Esophagus (tissue), 2 donors: Measurements from ENCODE around the gene IFITM5. TPM values are rescaled to one million over a fixed set of nuclear protein-coding genes. Genes with fewer than 3 reads are reported as not detected.
A peak's percentile ranks its signal among the peaks of the same experiment; 100 is the strongest.

Source experiments
- H3K27ac ChIP-seq, 2 donors: one replicate each; pipeline ENCODE4 v1.5.1; 2013; ENCODE audit warnings: low read depth in 2 of 2, mild to moderate bottlenecking in 2 of 2, inconsistent platforms in 1 of 2, low read length in 1 of 2, moderate library complexity in 1 of 2
- H3K27me3 ChIP-seq, 2 donors: one replicate each; pipeline ENCODE4 v1.6.1; 2013; ENCODE audit warnings: low read length in 2 of 2, control low read depth in 1 of 2, mild to moderate bottlenecking in 1 of 2; ENCODE audit not compliant: insufficient read depth in 2 of 2, control insufficient read depth in 1 of 2
- H3K36me3 ChIP-seq, 2 donors: one replicate each; pipeline ENCODE4 v1.6.1; 2013; ENCODE audit warnings: low read length in 1 of 2; ENCODE audit not compliant: control insufficient read depth in 2 of 2, insufficient read depth in 2 of 2
- H3K4me1 ChIP-seq, 2 donors: one replicate each; pipeline ENCODE4 v1.6.1; 2013; ENCODE audit warnings: low read length in 1 of 2; ENCODE audit not compliant: control insufficient read depth in 2 of 2, insufficient read depth in 2 of 2
- H3K4me3 ChIP-seq, 2 donors: one replicate each; pipeline ENCODE4 v1.5.1; 2013; ENCODE audit warnings: low read length in 2 of 2, mild to moderate bottlenecking in 2 of 2, low read depth in 1 of 2, moderate library complexity in 1 of 2
- H3K9me3 ChIP-seq, 2 donors: one replicate each; pipeline ENCODE4 v1.6.1; 2013; ENCODE audit warnings: mild to moderate bottlenecking in 2 of 2, low read depth in 1 of 2, low read length in 1 of 2, moderate library complexity in 1 of 2; ENCODE audit not compliant: control insufficient read depth in 2 of 2, insufficient read depth in 1 of 2
- WGBS, 2 donors: extraction: QIAGEN DNeasy Blood & Tissue Kit; methylation state at CpG; one replicate each; pipeline ENCODE4 v1.1.7; 2013; 5-methylcytosine and 5-hydroxymethylcytosine counted together
- polyA plus RNA-seq, 2 donors: library from polyadenylated mRNA; stranded (reverse); fragments of 200-250 nt; gene quantifications; one replicate each; pipeline ENCODE4 v1.2.3, GENCODE V29; 2013
- donor health status: healthy with polysubstance abuse.
- donor health status: Bipolar disorder and iron deficiency.

The IFITM5 gene
- polyA plus RNA-seq, 2 donors, result not detected

- Histone ChIP-seq H3K36me3 (no peaks in the 10 kb centered on the region), H3K4me1 (peaks cover 8 to 26% of the 10 kb centered on the region in 2 donors), H3K27me3 (peaks cover 0 to 15% of the 10 kb centered on the region in 2 donors), H3K9me3 (no peaks in the 10 kb centered on the region), H3K4me3 (no peak overlapping the region), H3K27ac (no peak overlapping the region)
- 84 to 85% methylated on average over 29 of the region's 29 CpGs for WGBS, 2 donors
These were observed 14.1 kb downstream of the IFITM5 start for GRCh38 chr11:285021-285893.

GRCh38 chr11:284105-285020, 15.0 kb downstream of the IFITM5 start:
- Histone ChIP-seq H3K9me3 (no peaks in the 10 kb centered on the region), H3K27ac (no peak overlapping the region), H3K4me3 (no peak overlapping the region), H3K36me3 (no peaks in the 10 kb centered on the region), H3K4me1 (peaks cover 11 to 27% of the 10 kb centered on the region in 2 donors), H3K27me3 (peaks cover 0 to 15% of the 10 kb centered on the region in 2 donors)
- 77 to 87% methylated on average over 22 to 24 of the region's 24 CpGs for WGBS, 2 donors

- Histone ChIP-seq H3K9me3 (no peaks in the 10 kb centered on the region), H3K4me1 (peaks cover 11 to 29% of the 10 kb centered on the region in 2 donors), H3K4me3 (no peak overlapping the region), H3K27ac (no peak overlapping the region), H3K27me3 (peaks cover 0 to 22% of the 10 kb centered on the region in 2 donors), H3K36me3 (no peaks in the 10 kb centered on the region)
- WGBS, 2 donors, result 80% methylated on average over 21 to 23 of the region's 23 CpGs
These were observed 15.8 kb downstream of the IFITM5 start for GRCh38 chr11:283405-284104.

- WGBS, 2 donors, result 50 to 65% methylated on average over 10 to 12 of the region's 13 CpGs
- Histone ChIP-seq H3K27ac (no peak overlapping the region), H3K4me1 (peaks cover 7 to 25% of the 10 kb centered on the region in 2 donors), H3K27me3 (peaks cover 0 to 25% of the 10 kb centered on the region in 2 donors), H3K36me3 (no peaks in the 10 kb centered on the region), H3K9me3 (no peaks in the 10 kb centered on the region), H3K4me3 (no peak overlapping the region)
These were observed 16.5 kb downstream of the IFITM5 start for GRCh38 chr11:282630-283360.

DNA sequence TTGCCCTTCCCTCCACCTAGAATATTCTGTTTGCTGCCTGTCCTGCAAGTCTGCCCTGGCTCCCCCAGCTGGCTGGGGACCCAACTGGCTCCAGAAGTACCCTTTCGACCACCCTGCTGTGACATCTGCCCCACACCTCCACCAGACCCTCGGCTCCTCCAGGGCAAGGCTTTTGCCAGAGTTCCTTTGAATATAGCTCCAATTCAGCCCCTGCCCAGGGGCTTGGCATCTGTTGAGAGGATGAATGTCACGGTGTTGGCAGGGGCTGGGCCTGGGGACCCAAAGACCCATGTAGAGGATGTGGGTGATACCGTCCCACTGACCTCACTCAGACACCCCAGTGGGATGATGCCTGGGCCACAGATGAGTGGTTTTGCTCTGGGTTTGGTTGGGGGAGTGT, 17.2 kb downstream of the IFITM5 start:
- no peaks in the 10 kb centered on the region for H3K36me3 ChIP-seq
- H3K27me3 ChIP-seq, result peaks cover 0 to 25% of the 10 kb centered on the region in 2 donors
- H3K4me1 ChIP-seq, result peaks cover 7 to 22% of the 10 kb centered on the region in 2 donors
- no peak overlapping the region for H3K4me3 ChIP-seq
- no peaks in the 10 kb centered on the region for H3K9me3 ChIP-seq
- H3K27ac ChIP-seq, result no peak overlapping the region
- WGBS, 2 donors, result 51 to 64% methylated on average over 4 of the region's 4 CpGs

DNA sequence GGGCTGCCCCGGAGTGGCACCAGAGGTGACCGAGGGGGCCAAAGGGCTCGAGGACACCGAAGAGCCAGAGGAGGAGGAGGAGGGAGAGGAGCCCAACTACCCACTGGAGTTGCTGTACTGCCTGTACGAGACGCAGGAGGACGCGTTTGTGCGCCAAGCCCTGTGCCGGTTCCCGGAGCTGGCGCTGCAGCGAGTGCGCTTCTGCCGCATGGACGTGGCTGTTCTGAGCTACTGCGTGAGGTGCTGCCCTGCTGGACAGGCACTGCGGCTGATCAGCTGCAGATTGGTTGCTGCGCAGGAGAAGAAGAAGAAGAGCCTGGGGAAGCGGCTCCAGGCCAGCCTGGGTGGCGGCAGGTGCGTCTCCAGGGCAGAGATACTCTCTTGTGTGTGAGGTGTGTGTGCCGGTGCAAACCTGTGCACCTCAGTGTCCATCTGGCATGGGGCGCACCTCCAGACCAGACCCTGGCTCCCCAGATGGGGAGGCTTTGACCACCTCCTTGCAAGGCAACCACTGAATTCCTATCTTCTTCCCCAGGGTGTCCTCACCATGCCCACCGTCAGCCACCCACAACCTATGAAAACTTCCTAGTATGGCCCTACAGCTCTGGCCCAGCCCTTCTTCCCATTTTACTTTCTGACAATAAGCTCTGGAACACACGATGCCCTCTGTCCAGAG, 17.7 kb downstream of the IFITM5 start:
- peak overlapping the region in 1 of 2 donors; percentile 23 for H3K4me3 ChIP-seq

GRCh38 chr11:280706-281485, 18.4 kb downstream of the IFITM5 start:
- Histone ChIP-seq H3K9me3 (no peaks in the 10 kb centered on the region), H3K4me1 (peaks cover 7 to 22% of the 10 kb centered on the region in 2 donors), H3K27ac (no peak overlapping the region), H3K36me3 (no peaks in the 10 kb centered on the region), H3K27me3 (peaks cover 0 to 25% of the 10 kb centered on the region in 2 donors), H3K4me3 (peak overlapping the region; percentile 23 to 31)
- WGBS, 2 donors, result 6 to 7% methylated on average over 77 to 79 of the region's 79 CpGs

More for the DNA sequence above, 17.7 kb downstream of the IFITM5 start:
- Histone ChIP-seq H3K27ac (no peak overlapping the region), H3K36me3 (no peaks in the 10 kb centered on the region), H3K9me3 (no peaks in the 10 kb centered on the region), H3K4me1 (peaks cover 7 to 22% of the 10 kb centered on the region in 2 donors), H3K27me3 (peaks cover 0 to 25% of the 10 kb centered on the region in 2 donors)
- whole genome bisulfite sequencing, 2 donors, result 29 to 31% methylated on average over 26 of the region's 26 CpGs
